Ishikawa (cell line): ENCODE results near the gene UFC1.

Experiments
- CREB1 ChIP-seq: IDR thresholded peaks from 2 replicates; pipeline ENCODE4 v1.6.1; 2012; ENCODE audit warnings: low read depth
- EGR1 ChIP-seq: IDR thresholded peaks from 2 replicates; pipeline ENCODE4 v1.6.1; 2012
- EP300 ChIP-seq: IDR thresholded peaks from 2 replicates; pipeline ENCODE4 v1.6.1; 2012; ENCODE audit warnings: borderline replicate concordance
- FOXM1 ChIP-seq: IDR thresholded peaks from 2 replicates; pipeline ENCODE4 v1.6.1; 2012; ENCODE audit warnings: low read depth, borderline replicate concordance
- MAX ChIP-seq: IDR thresholded peaks from 2 replicates; pipeline ENCODE4 v1.6.1; 2012
- NFIC ChIP-seq: IDR thresholded peaks from 2 replicates; pipeline ENCODE4 v1.6.1; 2012
- RAD21 ChIP-seq: IDR thresholded peaks from 2 replicates; pipeline ENCODE4 v1.6.1; 2012; ENCODE audit warnings: low read depth
- TAF1 ChIP-seq: IDR thresholded peaks from 2 replicates; pipeline ENCODE4 v1.6.1; 2012; ENCODE audit warnings: low read depth, mild to moderate bottlenecking
- TCF12 ChIP-seq: IDR thresholded peaks from 2 replicates; pipeline ENCODE4 v1.6.1; 2012; ENCODE audit warnings: low read depth
- USF1 ChIP-seq: IDR thresholded peaks from 2 replicates; pipeline ENCODE4 v1.6.1; 2012
- YY1 ChIP-seq: IDR thresholded peaks from 2 replicates; pipeline ENCODE4 v1.6.1; 2012; ENCODE audit warnings: low read depth
- ZBTB7A ChIP-seq: IDR thresholded peaks from 2 replicates; pipeline ENCODE4 v1.6.1; 2012; ENCODE audit warnings: low read depth

Gene UFC1

GRCh38 chr1:161201836-161202712 is 48.3 kb downstream of the UFC1 start, which contains the start of gene NDUFS2:
TSS of gene NDUFS2 (plus strand) at chr1:161202367. CDS start at chr1:161202386, 19 bp downstream.
- TF ChIP-seq TAF1 (peak; percentile 100), TCF12 (peak; percentile 72), CREB1 (peak; percentile 84), FOXM1 (no peak), USF1 (peak; percentile 78), EP300 (peak; percentile 19; the same call in 1 of the 2 replicates), ZBTB7A (peak; percentile 74; the same call in 1 of the 2 replicates), RAD21 (no peak), NFIC (no peak), YY1 (peak; percentile 100), MAX (peak; percentile 77), EGR1 (peak; percentile 85; the same call in 1 of the 2 replicates)

GRCh38 chr1:161206411-161207140 is 52.8 kb downstream of the UFC1 start:
- no peak for TF ChIP-seq YY1
- TF ChIP-seq CREB1, result no peak

- TF ChIP-seq FOXM1, result no peak
Measured at GRCh38 chr1:161207173-161207572, 53.4 kb downstream of the UFC1 start.
